Central memory CD4-positive, alpha-beta T cell (primary cell): ENCODE results near the gene IL36G.

Experiments
- DNase-seq: peaks from one replicate; pipeline ENCODE4 v3.0.0; 2022

Gene IL36G

DNA sequence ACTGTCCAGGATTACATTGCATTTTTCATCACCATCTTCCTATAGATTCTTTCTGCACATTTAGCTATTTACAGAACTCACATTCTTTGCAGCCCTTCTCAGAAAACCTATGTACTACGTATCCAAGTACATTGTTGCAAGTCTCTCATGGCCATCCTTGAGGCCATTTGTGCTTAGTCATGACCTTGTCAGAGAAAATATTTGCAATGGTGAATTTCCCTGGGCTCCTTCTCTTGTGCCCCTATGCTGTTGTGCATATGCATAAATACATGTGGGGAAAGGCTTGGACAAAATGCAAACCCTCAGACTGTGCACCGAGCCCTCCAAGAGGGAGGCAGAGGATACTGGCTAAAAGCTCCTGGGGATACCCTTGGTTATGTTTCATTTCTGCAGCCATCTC is 47.0 kb downstream of the IL36G start:
- DNase-seq, result no peak

GRCh38 chr2:113025737-113026136 is 47.9 kb downstream of the IL36G start:
- DNase-seq, result no peak

DNA sequence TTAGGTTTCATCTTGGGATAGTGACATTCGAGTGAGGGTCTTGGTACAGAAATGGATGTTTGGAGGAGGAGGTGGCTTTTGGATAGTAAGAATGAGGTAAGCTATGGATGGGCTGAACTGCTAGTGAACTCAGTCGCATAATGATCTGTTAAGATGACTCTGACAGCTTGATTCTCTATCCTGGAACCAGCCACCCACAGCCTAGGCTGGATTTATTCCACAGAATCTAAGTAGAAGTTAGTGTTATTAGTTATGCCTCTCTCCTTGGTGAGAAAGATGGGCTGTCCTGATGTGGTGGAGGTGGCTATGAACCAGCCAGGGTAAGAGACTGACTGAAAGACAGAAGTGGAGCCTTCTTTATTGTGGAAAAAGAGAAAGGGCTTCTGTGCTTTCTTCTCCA is 49.9 kb downstream of the IL36G start:
- no peak for DNase-seq

GRCh38 chr2:113028112-113028511 is 50.3 kb downstream of the IL36G start:
- no peak for DNase-seq

- DNase-seq, result no peak
Observed at GRCh38 chr2:113032737-113033136, 54.9 kb downstream of the IL36G start.

- DNase-seq, result no peak
Observed at GRCh38 chr2:113034016-113034415, 56.2 kb downstream of the IL36G start.
